Measurements from ENCODE around the gene FKBP7. TPM values are rescaled to one million over a fixed set of nuclear protein-coding genes. Genes with fewer than 3 reads are reported as not detected.
"Not testable (repeated sequence)": the region's sequence is repeated elsewhere in the genome, so short reads cannot be mapped to it uniquely, and the experiment has no call there.

FKBP7 gene, protein sequence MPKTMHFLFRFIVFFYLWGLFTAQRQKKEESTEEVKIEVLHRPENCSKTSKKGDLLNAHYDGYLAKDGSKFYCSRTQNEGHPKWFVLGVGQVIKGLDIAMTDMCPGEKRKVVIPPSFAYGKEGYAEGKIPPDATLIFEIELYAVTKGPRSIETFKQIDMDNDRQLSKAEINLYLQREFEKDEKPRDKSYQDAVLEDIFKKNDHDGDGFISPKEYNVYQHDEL
- 46.3 TPM for polyA plus RNA-seq (ENCODE audit: insufficient read length)

DNA sequence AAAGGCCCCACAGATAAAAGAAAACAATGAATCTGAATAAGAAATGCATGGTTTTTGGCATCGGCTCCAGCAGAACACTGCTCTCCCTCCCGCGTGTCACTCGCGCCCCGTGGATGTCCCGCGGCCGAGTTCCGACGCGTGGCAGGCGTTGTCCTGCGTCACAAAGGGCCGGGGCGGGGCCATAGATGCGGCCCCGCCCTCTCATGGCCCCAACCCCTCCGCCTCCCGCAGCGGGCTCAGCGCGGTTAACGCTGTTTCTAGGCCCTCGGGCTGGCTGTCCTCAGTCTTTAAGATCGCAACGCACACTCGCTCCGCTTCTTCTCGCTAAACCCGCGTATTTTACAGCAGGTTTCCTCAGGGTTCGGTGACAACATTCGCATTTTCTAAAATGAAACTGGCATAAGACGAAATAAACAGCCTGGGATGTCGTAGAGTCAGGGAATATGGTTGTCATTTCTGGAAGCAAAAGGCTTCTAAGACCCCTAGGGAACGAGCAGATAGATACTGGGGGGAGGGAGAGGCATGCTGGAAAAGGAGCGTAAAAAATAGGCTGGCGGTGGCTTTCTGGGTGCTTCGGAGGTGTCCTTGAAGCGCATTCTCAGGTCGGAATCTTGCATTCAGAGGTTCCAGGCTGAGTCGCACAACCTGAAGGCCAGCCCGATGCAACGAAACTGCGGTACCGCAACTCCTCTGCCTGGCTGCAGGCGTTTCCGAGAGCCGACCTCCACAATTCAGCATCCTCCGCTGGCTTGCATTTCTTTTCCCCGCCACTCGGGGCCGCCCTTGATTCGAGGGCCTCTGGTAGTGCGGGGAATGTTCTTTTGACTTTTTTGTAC, at the start of gene FKBP7:
Gene FKBP7, minus strand, starts transcription at position 162 of the 836 bp plus-strand sequence. Its CDS starts 101 bp downstream, at position 61.
- DNase-seq: peak; percentile 94

DNA sequence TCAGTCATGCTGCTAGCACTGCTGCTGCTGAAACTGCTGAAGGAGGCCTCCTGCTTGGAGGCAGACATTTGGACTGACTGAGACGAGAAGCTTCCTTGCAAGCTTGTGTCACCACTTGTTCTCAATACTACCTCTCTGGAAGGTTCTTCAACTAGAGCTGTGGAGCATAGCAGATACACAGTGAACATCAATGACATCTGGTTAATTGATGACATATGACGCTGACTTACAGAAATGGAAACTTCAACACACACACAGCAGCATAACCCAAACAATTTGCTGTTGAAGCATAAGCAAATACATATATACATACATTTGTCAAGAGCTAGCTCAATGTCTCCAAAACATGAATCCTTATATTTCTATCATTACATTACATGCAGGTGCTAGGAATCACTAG, 49.2 kb upstream of the FKBP7 start:
- no peak for DNase-seq

DNA sequence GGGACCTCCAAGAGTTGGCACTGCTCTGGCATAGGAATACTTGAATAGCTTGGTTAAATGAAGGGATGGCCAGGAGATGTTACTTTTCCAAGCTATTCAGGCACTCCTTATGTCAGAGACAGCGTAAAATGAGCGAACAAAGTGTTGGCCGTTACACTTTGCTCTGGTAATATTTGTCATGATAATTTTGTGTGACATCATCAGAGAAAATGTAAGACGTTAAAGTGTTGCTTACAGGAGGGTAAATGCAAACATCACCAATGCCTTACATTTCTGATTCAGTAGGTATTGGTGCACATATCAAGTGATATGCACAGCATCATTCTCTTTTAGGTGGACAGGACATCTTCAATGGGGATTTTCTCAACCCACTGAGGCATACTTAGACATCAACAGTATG, 47.9 kb upstream of the FKBP7 start:
- DNase-seq: no peak

DNA sequence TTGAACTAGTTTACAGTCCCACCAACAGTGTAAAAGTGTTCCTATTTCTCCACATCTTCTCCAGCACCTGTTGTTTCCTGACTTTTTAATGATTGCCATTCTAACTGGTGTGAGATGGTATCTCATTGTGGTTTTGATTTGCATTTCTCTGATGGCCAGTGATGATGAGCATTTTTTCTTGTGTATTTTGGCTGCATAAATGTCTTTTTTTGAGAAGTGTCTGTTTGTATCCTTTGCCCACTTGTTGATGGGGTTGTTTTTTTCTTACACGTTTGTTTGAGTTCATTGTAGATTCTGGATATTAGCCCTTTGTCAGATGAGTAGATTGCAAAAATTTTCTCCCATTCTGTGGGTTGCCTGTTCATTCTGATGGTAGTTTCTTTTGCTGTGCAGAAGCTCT, 47.1 kb upstream of the FKBP7 start:
- DNase-seq: not testable (repeated sequence)

DNA sequence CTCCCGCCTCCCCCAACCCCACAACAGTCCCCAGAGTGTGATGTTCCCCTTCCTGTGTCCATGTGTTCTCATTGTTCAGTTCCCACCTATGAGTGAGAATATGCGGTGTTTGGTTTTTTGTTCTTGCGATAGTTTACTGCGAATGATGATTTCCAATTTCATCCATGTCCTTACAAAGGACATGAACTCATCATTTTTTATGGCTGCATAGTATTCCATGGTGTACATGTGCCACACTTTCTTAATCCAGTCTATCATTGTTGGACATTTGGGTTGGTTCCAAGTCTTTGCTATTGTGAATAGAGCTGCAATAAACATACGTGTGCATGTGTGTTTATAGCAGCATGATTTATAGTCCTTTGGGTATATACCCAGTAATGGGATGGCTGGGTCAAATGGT, 46.6 kb upstream of the FKBP7 start:
- DNase-seq: not testable (repeated sequence)

DNA sequence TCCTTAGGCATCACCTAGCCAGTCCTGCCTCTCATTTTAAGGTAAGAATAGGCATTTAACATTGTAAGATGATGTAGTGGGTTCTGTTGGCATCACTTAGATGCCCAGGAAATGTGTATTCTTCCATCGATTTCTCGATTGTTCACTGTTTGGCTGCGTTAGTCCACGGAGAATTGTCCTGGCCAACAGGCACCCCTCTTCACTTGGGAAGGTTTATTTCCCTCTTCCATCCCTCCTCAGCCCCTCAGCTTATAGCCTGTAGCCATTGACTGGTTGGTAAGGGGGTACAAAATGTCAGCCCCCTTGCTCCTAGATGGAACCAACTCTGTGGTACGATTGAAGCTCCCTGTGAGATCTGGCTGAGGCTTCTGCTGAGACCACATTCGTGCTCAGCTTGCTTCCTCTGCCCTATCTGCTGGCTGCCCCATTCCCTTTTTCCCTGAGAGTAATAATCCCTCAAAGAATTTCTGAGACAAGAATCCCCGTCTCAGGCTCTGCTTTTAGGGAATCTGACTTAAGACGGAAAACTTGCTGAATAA, 45.3 kb upstream of the FKBP7 start:
- DNase-seq: no peak

DNA sequence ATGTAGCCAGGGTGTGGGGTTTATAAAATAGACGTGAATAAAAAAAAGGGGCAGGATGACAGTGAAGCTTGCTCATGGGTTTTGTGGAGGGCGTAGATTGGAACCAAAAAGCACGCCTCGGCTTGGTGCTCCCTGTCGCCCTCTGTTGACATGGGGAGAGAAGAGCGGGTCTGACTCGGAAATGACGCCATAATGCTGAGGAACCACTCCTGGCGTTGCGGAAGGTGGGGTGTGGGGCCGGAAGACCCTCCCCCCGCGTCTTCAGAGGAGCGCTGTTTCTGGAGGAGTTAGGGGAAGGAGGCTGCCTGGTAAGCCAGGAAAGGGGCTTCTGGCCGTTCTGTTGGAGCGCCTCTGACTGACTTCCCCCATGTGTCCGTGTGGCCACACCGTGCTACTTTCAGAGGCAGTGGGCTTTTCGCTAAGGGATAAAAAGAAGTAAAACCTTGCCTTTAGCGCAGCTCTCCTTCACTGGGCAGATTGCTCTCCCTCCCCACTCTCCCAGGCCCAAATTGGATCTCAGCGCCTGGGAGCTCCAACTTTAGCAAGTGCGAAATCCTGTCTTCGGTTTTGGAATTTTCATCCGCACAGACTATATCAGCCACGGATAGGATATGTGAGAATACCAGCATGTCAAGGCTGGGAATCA, 44.7 kb upstream of the FKBP7 start:
- DNase-seq: peak; percentile 82

DNA sequence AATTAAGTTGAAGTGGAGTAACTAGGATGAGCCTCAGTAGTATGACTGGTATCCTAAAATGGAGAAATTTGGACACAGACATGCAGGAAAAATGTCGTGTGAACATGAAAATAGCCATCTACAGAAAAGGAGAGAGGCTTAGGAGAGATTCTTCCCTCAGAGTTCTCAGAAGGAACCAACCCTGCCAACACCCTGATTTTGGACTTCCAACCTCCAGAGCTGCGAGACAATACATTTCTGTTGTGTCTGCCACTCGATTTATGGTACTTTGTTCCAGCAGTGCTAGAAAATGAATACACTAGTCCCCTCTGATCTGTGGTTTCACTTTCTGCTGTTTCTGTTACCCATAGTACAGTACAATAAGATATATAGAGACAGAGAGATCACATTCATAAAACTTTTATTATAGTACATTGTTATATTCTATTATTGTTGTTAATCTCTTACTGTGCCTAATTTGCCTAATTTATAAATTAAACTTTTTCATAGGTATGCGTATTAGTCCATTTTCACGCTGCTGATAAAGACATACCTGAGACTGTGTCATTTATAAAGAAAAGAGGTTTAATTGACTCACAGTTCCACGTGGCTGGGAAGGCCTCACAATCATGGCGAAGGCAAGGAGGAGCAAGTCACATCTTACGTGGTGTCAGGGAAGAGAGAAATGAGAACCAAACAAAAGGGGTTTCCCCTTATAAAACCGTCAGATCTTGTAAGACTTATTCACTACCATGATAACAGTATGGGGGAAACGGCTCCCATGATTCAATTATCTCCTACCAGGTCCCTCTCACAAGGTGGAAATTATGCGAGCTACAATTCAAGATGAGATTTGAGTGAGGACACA, 43.1 kb upstream of the FKBP7 start:
- no peak for DNase-seq

DNA sequence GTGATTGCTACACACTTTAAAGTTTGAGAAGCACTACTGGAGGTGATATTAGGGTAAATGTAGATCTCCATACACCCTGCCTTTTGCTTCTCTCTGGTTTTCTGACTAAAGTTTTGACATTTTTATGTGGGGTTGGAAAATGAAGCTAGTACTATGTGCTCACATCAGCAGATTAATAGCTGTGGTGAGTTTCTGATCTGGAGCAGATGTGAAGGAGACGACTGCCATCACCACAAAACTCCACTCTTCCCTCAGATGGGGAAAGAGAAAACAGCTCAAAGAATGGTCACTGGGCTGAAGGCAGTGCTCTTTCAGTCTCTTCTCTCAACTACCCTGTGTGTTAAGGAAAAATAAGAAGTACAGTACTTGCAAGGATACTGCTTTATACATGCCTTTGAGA, 39.1 kb upstream of the FKBP7 start:
- DNase-seq: no peak

DNA sequence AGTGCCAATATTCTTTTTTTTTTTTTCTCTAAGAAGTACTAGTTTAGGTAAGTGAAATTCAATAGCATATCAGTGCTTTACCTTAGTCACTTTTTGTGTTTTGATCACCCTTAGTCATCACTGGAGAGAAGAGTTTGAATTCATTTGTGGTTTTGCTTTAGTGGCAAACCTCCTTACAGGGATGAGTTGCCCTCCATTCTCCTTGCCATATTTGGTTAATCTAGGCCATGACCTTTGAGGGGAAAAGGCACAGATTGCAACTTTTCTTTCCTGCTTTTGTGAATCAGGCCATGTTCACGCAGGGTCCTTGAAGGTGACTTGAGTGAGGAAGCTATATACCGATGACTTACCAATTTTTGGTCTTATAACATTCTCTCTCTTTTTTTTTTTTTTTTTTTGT, 36.3 kb upstream of the FKBP7 start:
- DNase-seq: no peak

DNA sequence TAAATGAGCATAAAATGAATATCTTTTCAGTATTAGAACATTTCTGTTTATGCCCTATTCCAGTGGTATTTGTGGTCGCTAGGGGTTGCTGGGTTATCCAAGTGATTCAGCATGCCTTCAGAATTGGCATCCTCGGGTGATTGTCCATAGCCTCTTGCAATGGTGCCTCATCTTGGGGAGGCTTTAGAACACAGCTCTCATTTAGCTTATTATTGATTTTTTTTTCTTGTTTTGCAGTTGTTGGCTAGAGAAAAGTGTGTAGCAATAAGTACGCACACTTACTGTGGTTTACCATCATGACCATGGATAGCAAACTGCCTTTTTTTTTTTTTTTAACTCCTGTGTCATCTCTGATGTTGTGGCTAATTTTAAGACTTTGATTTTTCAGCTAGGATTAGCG, 35.5 kb upstream of the FKBP7 start:
- no peak for DNase-seq

DNA sequence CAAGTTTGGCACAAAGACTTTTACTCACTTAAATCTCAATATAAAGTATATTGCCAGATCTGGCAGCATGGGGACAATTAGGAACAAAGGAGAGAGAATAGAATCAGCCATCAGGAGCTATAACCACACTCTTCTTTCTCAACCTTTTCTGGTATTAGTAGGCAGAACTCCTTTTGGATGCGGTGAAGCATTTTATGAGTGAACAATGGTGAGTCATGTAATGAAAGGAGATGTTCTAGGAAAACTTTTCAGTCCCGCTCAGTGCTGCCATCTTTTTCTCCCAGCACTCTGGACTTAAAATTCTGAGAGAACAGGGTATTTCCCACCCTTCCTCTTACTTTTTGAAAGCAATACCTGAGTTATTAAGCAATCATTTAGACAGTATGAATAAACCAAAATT, 34.1 kb upstream of the FKBP7 start:
- DNase-seq: no peak

DNA sequence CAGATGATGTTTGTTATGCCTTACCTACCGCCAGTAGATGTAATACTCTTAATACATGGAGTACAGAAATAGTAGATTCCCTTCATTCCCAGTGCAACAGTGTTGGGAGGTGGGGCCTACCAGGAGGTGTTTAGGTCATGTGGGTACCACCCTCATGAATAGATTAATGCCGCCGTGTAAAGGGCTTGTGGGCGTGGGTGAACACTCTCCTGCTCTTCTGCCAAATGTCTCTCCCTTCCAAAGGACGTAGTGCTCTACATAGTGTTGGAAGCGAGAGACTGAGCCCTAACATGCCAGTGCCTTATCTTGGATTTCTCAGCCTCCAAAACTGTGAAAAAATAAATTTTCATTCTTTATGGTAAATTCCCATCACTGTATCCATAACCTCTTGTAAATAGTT, 32.0 kb upstream of the FKBP7 start:
- no peak for DNase-seq

DNA sequence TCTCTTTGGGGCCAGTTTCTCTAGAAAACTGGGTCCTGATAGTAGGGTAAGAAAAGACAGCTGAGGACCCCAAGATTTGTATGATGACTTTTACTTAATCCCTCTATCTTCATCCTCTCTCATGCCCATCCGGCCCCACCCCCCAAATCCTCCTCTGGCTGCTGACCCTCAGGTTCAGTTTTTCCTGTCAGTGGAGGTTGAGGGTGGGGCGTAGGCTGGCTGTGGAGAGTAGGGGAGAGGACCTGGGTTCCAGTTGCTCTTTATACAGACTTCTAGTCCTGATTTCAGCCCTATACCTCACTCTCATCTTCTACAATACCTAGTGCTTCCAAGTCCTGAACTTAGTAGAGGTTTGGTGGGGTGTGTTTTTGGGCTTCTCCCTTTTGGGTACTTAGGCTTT, 30.2 kb upstream of the FKBP7 start:
- no peak for DNase-seq

DNA sequence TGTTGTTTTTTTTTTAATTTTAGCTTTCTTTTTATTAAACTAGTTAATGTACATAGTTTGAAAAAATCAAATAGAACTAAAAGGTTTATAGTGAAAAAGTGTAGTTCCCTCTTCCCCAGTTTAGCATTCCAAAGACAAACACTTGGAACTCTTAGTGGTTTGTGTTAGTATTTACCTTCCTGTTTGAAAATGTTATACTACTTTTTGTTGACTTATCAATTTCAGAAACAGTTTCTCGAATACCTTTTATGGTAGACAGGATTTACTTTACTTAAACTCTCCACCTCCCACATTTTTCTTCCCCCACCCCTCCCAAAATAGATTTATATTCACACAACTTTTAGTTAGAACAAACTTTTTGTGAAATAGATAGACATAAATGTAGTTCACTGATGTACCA, 28.5 kb upstream of the FKBP7 start:
- DNase-seq: no peak

DNA sequence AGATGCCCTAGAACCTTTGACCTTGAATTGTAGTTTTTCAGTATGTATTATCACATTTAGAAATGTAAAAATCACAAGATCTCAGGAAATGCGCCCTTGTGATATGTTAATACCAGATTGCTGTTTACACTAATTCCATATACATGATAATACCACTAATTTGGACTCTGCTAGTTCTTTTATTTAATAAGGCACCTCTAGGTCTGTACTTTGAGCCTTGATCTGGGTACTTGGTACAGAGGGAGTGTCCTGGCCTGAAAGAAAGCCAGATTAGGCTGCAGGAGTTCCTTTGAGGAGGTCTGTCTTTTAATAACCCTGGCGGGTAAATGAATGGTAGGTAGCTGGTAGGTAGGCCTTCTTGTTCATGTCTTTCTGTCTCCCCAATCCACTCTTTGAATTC, 28.1 kb upstream of the FKBP7 start:
- no peak for DNase-seq

DNA sequence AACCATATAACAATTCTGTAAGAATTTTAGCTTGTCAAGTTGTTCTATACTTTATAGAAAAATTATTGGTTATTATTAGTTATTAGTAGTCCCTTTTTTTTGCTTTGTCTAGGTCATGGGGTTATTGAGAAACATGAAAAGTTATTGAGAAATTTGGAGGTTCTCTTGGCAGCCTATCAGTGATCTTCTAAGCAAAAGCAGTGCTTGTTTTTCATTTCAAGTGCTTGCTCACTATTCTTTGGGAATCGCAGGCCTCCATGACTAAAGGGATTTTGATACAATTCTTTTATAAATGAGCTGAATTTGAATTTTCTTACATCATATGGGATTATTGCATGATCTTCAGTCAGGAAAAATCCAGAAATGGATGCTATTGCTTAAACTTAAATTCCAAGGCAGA, 27.7 kb upstream of the FKBP7 start:
- no peak for DNase-seq

DNA sequence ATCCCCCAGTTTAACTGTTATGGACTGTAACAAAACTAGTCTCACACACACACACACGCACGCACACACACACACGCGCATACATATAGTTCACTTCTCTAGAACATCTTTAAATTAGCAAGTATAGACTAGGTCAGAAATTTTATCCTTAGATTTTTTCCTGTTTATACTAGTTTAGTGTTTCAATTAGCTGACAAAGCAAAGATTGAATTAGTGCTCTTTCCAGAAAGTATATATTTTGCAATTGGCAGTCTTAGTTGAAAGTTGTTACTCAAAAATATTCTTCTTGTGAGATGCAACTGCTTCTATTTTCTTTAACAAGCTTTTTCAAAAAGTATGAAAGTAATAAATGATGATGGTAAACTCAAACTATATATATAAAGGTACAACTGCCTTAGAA, 24.4 kb upstream of the FKBP7 start:
- no peak for DNase-seq

DNA sequence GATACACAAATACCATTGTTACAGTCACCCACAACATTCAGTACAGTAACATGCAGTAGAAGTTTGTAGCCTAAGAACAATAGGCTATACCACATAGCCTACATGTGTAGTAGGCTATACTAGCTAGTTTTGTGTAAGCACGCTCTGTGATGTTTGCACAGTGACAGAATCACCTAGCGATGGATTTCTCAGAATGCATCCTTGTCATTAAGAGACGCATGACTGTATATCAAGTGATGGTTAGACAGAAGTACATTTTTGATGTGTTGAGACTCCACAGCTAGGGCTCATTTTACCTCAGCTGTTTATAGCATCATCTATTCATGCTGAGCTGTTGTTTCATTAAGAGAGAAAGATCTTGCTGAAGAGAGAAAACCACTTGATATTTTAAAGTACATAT, 21.2 kb upstream of the FKBP7 start:
- DNase-seq: no peak

DNA sequence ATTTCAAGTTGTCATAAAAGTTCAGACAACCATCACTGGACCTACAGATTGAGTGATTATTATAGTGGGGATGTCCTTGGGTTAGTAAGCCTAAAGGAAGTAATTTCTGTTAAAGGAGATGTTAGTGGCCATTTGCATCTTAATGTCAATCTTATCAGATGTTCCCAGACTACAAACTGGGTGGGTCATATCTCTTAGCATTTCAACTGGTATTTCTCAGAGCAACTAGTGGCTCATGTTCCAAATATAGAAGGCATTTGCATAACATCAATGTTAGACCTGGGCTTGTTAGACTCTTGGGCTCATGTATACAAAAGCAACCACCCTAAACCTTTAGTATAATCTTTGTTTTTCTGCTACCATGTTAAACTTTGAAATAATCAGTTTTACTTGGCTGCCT, 19.7 kb upstream of the FKBP7 start:
- DNase-seq: no peak

DNA sequence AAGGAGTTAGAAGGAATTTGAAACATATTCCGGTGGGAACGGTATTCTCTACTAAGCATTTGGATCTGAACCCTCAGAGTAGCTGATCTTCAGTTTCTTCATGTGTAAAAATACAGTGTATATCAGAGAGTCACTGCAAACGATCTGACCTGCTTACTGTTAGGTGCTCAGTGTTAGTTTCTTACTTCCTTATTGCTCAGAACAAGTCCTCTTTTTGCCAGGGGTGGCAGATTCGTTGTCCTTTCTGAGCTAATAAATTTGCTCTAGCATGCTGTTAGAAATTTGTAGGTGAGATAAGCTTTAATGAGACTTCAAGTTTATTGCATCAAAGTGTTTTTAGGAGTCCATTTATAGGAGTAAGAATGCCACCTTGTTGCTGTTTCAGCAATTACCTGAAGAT, 17.6 kb upstream of the FKBP7 start:
- DNase-seq: no peak

DNA sequence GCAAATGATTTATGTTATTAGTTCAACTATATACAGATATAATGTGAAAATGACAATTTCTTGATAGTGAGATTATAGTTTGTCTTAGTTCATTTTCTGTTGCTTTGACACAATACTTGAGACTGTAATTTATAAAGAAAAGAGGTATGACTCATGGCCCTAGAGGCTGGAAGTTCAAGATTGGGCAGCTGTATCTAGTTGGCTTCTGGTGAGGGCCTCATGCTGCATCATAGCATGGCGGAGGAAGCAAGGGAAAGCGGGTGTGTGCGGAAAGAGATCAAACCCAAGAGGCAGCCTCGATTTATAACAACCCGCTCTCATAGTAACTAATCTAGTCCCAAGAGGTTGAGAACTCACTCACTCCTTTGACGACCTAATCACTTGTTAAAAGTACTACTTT, 13.2 kb upstream of the FKBP7 start:
- DNase-seq: no peak

DNA sequence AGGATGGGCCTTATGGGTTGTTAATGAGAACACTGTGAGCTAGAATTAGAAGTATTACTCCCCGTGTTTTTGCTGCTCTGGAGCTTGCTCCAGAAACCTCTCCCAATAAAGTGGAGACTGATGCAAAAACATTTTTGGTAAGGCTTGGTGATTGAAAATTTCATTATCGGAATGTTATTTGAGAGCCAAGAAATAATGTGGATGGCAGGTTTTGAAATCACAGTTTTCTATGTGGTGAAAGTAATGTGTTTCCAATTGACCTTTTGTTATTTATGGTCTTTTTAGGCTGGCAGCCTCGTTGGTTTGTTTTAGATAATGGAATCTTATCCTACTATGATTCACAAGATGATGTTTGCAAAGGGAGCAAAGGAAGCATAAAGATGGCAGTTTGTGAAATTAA, 7.0 kb upstream of the FKBP7 start:
- DNase-seq: no peak
